Type B pancreatic cell (in vitro differentiated cells): ENCODE data around the gene EIF1AY. TPM values are rescaled to one million over a fixed set of nuclear protein-coding genes. Genes with fewer than 3 reads are reported as not detected.

Experiments
- DNase-seq: peaks from one replicate; pipeline ENCODE4 v3.0.0; 2021; ENCODE audit warnings: mixed read lengths; ENCODE audit not compliant: unreplicated experiment; ENCODE audit errors: extremely low spot score
- H3K27ac Mint-ChIP-seq: 2 replicates; pipeline ENCODE4 v1.8.0; 2021; ENCODE audit warnings: mild to moderate bottlenecking, mixed read lengths
- H3K27me3 Mint-ChIP-seq: 2 replicates; pipeline ENCODE4 v1.8.0; 2021; ENCODE audit warnings: mixed read lengths
- H3K36me3 Mint-ChIP-seq: 2 replicates; pipeline ENCODE4 v1.8.0; 2021; ENCODE audit warnings: mixed read lengths
- H3K4me1 Mint-ChIP-seq: one replicate; pipeline ENCODE4 v1.8.0; 2021; ENCODE audit warnings: mixed read lengths; ENCODE audit not compliant: unreplicated experiment
- H3K4me3 Mint-ChIP-seq: 2 replicates; pipeline ENCODE4 v1.8.0; 2021; ENCODE audit warnings: mild to moderate bottlenecking, mixed read lengths
- H3K9me3 Mint-ChIP-seq: 2 replicates; pipeline ENCODE4 v1.8.0; 2021; ENCODE audit warnings: mixed read lengths
- CTCF ChIP-seq: fragments of 200-600 bp; sonication (generic); conservative IDR thresholded peaks from 2 replicates; pipeline ENCODE4 v1.5.0; 2021; ENCODE audit warnings: antibody characterized with exemption, mild to moderate bottlenecking
- total RNA-seq: library from RNA; stranded (reverse); gene quantifications from 2 replicates; pipeline ENCODE4 v1.2.1, GENCODE V29; 2021; ENCODE audit warnings: low replicate concordance

The EIF1AY gene
- total RNA-seq, 1 donor from 2014 or later, result not detected

GRCh38 chrY:20559873-20560512 lies 15.6 kb upstream of the EIF1AY start:
- no peaks in the 10 kb centered on the region for H3K36me3 Mint-ChIP-seq
- no peak overlapping the region for H3K4me3 Mint-ChIP-seq
- no peak for DNase-seq
- H3K9me3 Mint-ChIP-seq, result no peaks in the 10 kb centered on the region
- H3K27ac Mint-ChIP-seq, result no peak overlapping the region
- no peaks in the 10 kb centered on the region for H3K4me1 Mint-ChIP-seq
- no peak for TF ChIP-seq CTCF
- H3K27me3 Mint-ChIP-seq, result no peaks in the 10 kb centered on the region

GRCh38 chrY:20571306-20571705 lies 4.3 kb upstream of the EIF1AY start:
- DNase-seq, result no peak
- Mint-ChIP-seq H3K27ac (no peak overlapping the region), H3K36me3 (no peaks in the 10 kb centered on the region), H3K9me3 (no peaks in the 10 kb centered on the region), H3K27me3 (no peaks in the 10 kb centered on the region), H3K4me1 (no peaks in the 10 kb centered on the region), H3K4me3 (no peak overlapping the region)
- TF ChIP-seq CTCF, result no peak

GRCh38 chrY:20576506-20576905 lies 930 bp downstream of the EIF1AY start:
- DNase-seq, result no peak
- no peaks in the 10 kb centered on the region for H3K27me3 Mint-ChIP-seq
- H3K27ac Mint-ChIP-seq, result no peak overlapping the region
- H3K9me3 Mint-ChIP-seq, result no peaks in the 10 kb centered on the region
- H3K4me3 Mint-ChIP-seq, result no peak overlapping the region
- no peak for TF ChIP-seq CTCF
- no peaks in the 10 kb centered on the region for H3K4me1 Mint-ChIP-seq
- no peaks in the 10 kb centered on the region for H3K36me3 Mint-ChIP-seq

GRCh38 chrY:20578206-20578605 lies 2.6 kb downstream of the EIF1AY start:
- Mint-ChIP-seq H3K27ac (no peak overlapping the region), H3K36me3 (no peaks in the 10 kb centered on the region), H3K9me3 (no peaks in the 10 kb centered on the region), H3K27me3 (no peaks in the 10 kb centered on the region), H3K4me1 (no peaks in the 10 kb centered on the region), H3K4me3 (no peak overlapping the region)
- DNase-seq, result no peak
- no peak for TF ChIP-seq CTCF

GRCh38 chrY:20581687-20582086 lies 6.1 kb downstream of the EIF1AY start:
- Mint-ChIP-seq H3K9me3 (no peaks in the 10 kb centered on the region), H3K27ac (no peak overlapping the region), H3K4me3 (no peak overlapping the region), H3K4me1 (no peaks in the 10 kb centered on the region), H3K36me3 (no peaks in the 10 kb centered on the region), H3K27me3 (no peaks in the 10 kb centered on the region)
- DNase-seq, result no peak
- TF ChIP-seq CTCF, result no peak

GRCh38 chrY:20586161-20586560 lies 10.6 kb downstream of the EIF1AY start:
- no peak overlapping the region for H3K27ac Mint-ChIP-seq
- H3K4me1 Mint-ChIP-seq, result no peaks in the 10 kb centered on the region
- no peak for DNase-seq
- no peaks in the 10 kb centered on the region for H3K36me3 Mint-ChIP-seq
- no peak for TF ChIP-seq CTCF
- H3K27me3 Mint-ChIP-seq, result no peaks in the 10 kb centered on the region
- H3K4me3 Mint-ChIP-seq, result no peak overlapping the region
- no peaks in the 10 kb centered on the region for H3K9me3 Mint-ChIP-seq
